Activated T-cell treated with anti-CD3 and anti-CD28 coated beads for 24 hours (primary cell): ENCODE data around the gene ADD2.

Experiments used
- DNase-seq: peaks from one replicate; pipeline ENCODE4 v3.0.0-alpha.2; 2020; ENCODE audit warnings: low read depth

Gene ADD2

GRCh38 chr2:70720124-70720523, 47.9 kb downstream of the ADD2 start:
- DNase-seq, result no peak

GRCh38 chr2:70719231-70719630, 48.8 kb downstream of the ADD2 start:
- no peak for DNase-seq

DNA sequence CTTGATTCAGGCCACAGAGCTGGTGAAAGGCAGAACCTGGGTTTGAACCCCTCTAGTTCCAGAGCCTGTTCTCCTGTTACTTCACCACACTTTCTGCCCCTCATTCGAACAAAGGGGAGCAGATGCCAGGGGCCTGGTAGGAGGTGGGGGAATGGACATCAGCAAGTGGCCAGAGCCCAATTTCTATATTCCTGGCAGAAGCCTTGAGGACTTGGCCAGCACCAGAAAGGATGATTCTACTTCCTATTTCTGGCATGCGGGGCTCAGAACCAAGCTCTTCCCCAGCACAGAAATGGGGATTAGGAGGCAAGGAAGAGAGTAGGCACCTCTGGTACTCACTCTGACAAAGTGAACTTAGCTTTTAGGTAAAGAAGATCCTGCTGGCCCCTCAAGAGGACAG, 49.3 kb downstream of the ADD2 start:
- no peak for DNase-seq

- DNase-seq, result no peak
Measured at GRCh38 chr2:70718241-70718640, 49.8 kb downstream of the ADD2 start.

GRCh38 chr2:70717431-70718038, 50.5 kb downstream of the ADD2 start:
- no peak for DNase-seq

- no peak for DNase-seq
Measured at GRCh38 chr2:70716951-70717350, 51.0 kb downstream of the ADD2 start.

DNA sequence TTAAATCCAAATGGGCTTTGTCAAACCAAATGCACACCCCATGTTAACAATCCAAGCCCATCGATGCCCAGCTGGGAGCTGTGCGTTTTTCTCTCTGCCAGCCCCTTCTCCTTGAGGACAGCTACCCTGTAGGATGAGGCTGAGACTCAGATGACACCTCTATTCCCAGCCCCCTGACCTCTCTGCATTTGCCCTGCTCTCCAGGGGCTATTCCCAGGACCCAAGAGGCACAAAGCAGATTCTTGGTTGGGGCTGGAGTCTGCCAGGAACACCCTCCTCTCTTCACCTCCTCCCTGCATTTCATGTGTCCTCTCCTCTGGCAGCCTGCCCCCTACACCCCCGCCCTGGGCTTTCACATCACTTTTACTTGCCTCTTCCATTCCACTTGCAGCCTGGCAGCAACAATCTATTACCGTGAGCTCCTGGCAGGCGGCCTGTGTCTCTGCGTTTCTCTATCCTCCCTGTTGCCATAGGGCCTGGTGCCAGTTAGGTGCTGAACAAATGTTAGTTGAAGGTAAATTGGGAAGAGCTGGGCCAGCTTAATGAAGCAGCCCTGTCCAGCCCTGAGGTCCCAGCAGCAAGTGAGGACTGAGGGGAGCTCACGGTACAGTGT, 51.8 kb downstream of the ADD2 start:
- DNase-seq, result no peak

- DNase-seq, result no peak
Measured at GRCh38 chr2:70715071-70715985, 52.7 kb downstream of the ADD2 start.

DNA sequence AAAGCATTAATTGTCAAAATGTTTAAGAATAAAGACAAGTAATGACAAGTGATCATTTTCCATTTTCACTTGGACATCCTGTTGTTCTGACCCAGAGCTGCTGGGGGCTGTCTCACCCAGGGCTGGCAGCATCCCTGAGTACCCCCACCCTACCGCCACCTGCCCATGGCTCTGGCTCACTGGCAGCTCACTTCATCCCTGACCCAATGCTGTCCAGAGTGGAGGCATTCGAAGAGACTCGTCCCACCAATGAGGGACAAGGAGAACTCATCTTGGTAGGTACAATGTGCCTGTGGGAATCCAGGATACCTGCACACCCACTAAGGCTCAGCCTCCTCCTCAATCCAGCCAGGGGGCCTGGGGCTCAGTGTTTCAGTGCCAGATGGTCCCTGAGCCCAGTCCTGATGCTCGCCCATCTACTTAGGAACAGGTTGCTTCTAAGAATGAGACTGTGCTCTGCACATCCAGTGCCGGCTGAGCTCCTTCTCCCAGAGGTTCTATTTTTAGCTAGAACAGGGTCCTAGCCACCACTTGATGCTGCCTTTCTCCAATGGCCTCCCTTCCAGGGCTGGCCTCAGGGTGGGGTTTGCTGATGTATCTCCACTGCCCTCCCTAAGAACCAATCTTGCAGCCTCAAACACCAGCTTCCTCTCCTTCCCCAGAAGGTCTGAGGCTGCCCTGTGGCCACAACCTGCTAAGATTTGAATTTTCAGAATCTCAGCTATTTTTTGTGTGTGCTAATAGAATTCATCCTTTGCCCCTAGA, 53.7 kb downstream of the ADD2 start:
- no peak for DNase-seq

GRCh38 chr2:70712916-70713315, 55.1 kb downstream of the ADD2 start:
- DNase-seq, result no peak

- no peak for DNase-seq
Measured at GRCh38 chr2:70711191-70711590, 56.8 kb downstream of the ADD2 start.

- no peak for DNase-seq
Measured at GRCh38 chr2:70710038-70710690, 57.8 kb downstream of the ADD2 start.

DNA sequence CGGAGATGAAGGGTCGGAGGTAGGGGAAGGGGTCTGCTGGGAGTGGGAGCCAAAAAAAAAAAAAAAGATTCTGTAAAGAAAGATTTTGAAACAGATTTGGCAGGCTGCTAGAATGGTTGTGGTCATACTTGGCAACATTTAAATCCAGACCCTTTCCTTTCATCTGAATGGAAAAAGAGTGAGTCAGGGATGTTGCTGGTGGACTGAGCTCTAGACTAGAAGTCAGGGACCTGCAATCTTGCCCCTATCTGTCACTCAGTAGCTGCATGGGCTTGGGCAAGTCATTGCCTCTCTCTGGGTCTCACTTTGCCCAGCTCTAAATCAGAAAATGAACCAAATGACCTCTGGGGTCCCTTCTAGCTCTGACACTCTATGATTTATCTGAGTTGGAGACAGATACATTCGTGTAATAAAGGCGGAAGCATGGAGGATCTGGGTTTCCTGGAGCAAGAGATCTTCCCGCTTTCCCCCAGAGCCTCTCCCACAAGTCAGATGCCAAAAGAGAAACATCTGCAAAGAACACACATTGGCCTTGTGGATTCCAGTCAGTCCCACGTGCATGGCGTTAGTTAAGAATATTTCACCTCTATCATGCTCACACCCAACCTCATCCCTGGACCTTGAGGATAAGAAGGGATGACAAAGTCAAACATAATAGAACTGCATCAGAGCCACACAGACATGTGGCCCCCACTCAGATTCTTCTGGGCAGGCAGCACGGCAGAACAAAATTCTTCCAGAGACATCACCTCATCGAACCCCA, 58.5 kb downstream of the ADD2 start:
- no peak for DNase-seq

GRCh38 chr2:70708376-70709199, 59.4 kb downstream of the ADD2 start:
- no peak for DNase-seq

DNA sequence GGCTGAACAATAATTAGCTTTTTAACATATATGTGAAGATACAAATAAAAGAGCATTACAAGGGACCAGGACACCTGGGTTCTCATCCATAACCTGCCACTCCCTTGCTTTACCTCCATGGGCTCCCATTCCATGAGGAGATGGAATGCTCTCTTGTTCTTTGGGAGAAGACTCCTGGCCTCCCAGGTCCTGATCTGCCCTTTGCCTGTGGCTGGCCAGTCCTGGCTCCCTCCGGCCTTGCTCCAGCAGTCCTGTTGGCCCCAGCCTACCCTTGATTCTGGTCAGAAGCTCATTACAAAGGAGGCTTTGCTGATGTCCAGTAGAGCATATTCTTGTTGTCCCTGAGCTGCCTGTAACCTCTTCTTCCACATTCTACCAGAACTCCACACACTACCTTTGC, 60.3 kb downstream of the ADD2 start:
- no peak for DNase-seq

GRCh38 chr2:70706026-70706795, 61.8 kb downstream of the ADD2 start:
- DNase-seq, result no peak

DNA sequence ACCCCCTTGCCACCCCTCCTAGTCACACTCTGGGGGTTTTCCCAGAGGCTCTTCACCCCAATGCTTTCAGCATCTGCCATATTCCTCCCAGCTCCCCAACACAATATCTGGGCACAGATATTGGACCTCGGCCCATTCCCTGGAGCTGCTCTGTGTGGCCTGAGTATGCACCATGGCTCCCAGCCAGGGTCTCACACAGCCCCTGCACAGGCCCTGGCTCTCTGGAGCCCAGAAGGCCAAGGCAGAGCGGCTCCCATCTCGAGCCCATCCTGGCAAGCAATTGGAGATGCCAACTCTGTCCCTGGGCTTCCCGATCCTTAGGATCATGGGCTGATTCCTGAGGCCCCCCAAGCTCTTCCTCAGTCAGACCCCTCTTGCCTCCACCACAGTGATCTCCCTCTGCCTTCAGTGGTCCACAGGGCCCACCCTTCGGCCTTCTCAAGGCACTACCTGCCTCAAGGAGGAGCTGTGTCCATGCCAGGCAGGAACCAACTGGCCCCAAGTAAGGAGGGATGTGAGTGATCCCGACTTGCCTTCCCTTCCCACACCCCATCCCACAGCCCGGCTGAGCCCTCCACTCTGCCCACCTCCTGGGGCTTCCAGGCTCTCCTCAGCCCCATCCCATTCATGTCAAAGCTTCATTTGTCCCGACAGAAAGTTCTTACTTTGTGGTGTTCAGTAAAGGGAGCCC, 62.7 kb downstream of the ADD2 start:
- DNase-seq, result no peak

- DNase-seq, result no peak
Measured at GRCh38 chr2:70703900-70704549, 64.0 kb downstream of the ADD2 start.
